Mesothelial cell of epicardium (in vitro differentiated cells): ENCODE results near the gene MFAP1. TPM values are rescaled to one million over a fixed set of nuclear protein-coding genes. Genes with fewer than 3 reads are reported as not detected.

Experiments used
- DNase-seq, 2 experiments: peaks; one replicate each; pipeline ENCODE4 v3.0.0; 2021; ENCODE audit warnings: low spot score in 2 of 2; ENCODE audit not compliant: unreplicated experiment in 2 of 2
- H3K27ac Mint-ChIP-seq: 2 replicates; pipeline ENCODE4 v1.8.0; 2021; ENCODE audit warnings: mixed read lengths
- H3K27me3 Mint-ChIP-seq: 2 replicates; pipeline ENCODE4 v1.8.0; 2021; ENCODE audit warnings: low read depth, mixed read lengths
- H3K36me3 Mint-ChIP-seq: 2 replicates; pipeline ENCODE4 v1.8.0; 2021; ENCODE audit warnings: mixed read lengths
- H3K4me1 Mint-ChIP-seq: 2 replicates; pipeline ENCODE4 v1.8.0; 2021; ENCODE audit warnings: mixed read lengths
- H3K4me3 Mint-ChIP-seq: 2 replicates; pipeline ENCODE4 v1.8.0; 2021; ENCODE audit warnings: mild to moderate bottlenecking, moderate library complexity, mixed read lengths
- H3K9me3 Mint-ChIP-seq: 2 replicates; pipeline ENCODE4 v1.8.0; 2021; ENCODE audit warnings: mixed read lengths
- CTCF ChIP-seq: fragments of 200-600 bp; sonication (generic); IDR thresholded peaks from one replicate; pipeline ENCODE4 v1.5.0; 2021; ENCODE audit warnings: antibody characterized with exemption; ENCODE audit not compliant: unreplicated experiment
- total RNA-seq: library from RNA; stranded (reverse); gene quantifications from 3 replicates; pipeline ENCODE4 v1.2.1, GENCODE V29; 2021

MFAP1 gene
- total RNA-seq, 1 donor from 2014 or later: 31.2 TPM

DNA sequence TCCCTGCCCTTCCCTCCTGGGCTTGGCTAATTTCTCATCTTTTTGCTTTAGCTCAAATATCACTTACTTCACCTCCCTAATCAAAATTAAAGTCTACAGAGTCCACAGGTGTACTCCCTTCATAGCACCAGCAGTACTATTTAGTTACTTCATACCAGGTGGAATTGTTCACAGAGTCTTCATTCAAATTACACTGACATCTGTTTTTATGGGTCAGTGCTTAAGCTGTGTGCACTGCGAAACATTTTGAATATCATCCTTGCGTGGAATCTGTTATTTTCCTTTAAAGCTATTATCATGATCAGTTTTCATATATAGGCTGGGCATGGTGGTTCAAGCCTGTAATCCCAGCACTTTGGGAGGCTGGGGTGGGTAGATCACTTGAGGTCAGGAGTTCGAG, 35.1 kb downstream of the MFAP1 start:
- Mint-ChIP-seq H3K4me1 (peaks cover 19% of the 10 kb centered on the region), H3K36me3 (peaks cover 5% of the 10 kb centered on the region), H3K27me3 (no peaks in the 10 kb centered on the region), H3K27ac (no peak overlapping the region), H3K4me3 (no peak overlapping the region), H3K9me3 (no peaks in the 10 kb centered on the region)
- no peak for DNase-seq
- TF ChIP-seq CTCF: no peak

DNA sequence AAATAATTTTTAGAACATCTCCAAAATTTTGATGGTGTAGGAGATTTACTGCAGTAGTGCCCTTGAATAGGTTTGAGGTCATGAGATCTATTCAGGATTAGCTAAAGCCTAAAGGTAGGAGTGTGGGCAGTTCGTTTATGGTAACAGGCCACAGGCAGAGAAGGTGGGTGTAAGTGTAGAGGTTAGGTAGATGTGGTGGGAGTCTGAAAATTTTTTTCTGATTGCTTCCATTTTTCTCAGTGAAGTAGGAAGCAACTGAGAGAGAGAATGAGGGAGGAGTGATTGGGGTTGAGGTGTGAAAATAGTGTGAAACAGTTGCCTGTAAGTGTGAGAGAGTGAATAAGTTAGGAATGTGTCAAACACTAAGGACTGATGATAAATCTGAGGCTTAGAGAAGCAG, 45.5 kb downstream of the MFAP1 start:
- H3K36me3 Mint-ChIP-seq: no peaks in the 10 kb centered on the region

DNA sequence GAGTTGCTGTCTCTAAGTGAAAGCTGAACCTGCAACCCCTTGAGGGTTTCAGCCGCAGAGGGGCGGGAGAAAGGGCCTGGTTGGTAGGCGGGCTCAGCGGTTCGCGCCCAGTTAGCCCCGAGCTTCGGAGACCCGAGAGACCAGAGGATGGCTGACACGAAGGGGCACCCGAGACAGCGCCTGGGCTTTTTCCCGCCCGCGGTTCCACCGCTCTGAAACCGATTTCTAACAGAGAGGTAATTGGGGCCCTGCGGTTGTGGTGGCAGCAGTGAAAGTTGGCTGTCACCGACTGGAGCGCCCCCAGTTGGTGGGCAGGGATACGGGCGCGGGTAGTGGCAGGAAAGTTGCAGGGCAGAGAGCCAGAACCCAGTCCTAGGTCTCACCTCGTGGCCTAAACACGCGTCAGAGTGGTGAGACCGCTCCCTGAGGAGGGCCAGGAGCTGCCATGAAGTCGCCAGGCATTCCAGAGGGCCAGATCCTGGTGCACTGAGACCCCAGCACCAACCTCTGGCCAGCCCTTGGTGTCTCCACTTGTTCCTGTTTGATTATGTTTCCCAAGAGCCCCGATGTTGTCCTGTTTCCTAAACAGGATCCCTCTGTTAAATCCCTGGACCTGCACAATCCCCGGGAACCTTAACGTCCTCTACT, 47.1 kb downstream of the MFAP1 start:
- Mint-ChIP-seq H3K27me3 (peaks cover 6% of the 10 kb centered on the region), H3K4me1 (peaks cover 9% of the 10 kb centered on the region)

More for the DNA sequence above, 45.5 kb downstream of the MFAP1 start:
- no peak overlapping the region for H3K4me3 Mint-ChIP-seq
- no peak for DNase-seq
- peaks cover 6% of the 10 kb centered on the region for H3K27me3 Mint-ChIP-seq
- TF ChIP-seq CTCF: no peak
- H3K4me1 Mint-ChIP-seq: peaks cover 9% of the 10 kb centered on the region
- no peak overlapping the region for H3K27ac Mint-ChIP-seq
- H3K9me3 Mint-ChIP-seq: no peaks in the 10 kb centered on the region

DNA sequence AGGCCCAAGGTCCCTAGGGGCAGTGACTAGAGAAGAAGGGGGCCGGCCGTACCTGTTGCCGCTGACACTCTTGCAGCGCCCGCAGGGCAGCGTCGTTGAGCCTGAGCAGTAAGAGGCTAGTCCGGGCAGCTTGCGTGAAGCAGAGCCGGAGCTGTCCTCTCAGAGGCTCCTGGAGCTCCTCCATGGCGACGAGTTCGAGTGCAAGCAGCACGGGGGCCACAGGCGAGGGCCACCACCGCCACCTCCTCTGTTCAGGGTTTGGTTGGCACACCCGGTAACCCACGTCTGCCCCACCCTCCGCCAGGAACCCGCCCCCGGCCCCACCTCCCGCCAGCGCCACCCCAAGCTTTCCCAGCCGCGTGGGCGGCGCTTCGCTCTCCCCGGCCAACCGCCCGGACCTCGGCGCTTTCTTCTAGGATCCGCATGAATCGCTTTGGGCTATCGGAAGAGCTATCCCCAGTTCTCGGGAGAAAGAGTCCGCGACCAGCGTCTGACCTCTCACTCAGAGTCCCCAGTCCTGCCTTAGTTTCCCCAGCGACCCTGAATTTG, 47.7 kb downstream of the MFAP1 start, which contains the start of gene ELL3:
ELL3 (minus strand) TSS at position 249 of the 549 bp plus-strand sequence; CDS start at position 184, 65 bp downstream.
- H3K27me3 Mint-ChIP-seq: peaks cover 6% of the 10 kb centered on the region
- no peak for TF ChIP-seq CTCF
- H3K4me3 Mint-ChIP-seq: peak within 1 kb of the TSS; percentile 78
- peaks cover 9% of the 10 kb centered on the region for H3K4me1 Mint-ChIP-seq
- no peaks in the 10 kb centered on the region for H3K9me3 Mint-ChIP-seq
- H3K27ac Mint-ChIP-seq: no peak within 1 kb of the TSS
- DNase-seq: peak in 1 of 2 experiments; percentile 50
- peaks cover 9% of the 10 kb centered on the region for H3K36me3 Mint-ChIP-seq

More for the DNA sequence above, 47.1 kb downstream of the MFAP1 start:
- Mint-ChIP-seq H3K9me3 (no peaks in the 10 kb centered on the region), H3K4me3 (peak overlapping the region; percentile 78), H3K36me3 (peaks cover 4% of the 10 kb centered on the region), H3K27ac (no peak overlapping the region)
- TF ChIP-seq CTCF: peak; percentile 42
- peak in 1 of 2 experiments; percentile 57 for DNase-seq

DNA sequence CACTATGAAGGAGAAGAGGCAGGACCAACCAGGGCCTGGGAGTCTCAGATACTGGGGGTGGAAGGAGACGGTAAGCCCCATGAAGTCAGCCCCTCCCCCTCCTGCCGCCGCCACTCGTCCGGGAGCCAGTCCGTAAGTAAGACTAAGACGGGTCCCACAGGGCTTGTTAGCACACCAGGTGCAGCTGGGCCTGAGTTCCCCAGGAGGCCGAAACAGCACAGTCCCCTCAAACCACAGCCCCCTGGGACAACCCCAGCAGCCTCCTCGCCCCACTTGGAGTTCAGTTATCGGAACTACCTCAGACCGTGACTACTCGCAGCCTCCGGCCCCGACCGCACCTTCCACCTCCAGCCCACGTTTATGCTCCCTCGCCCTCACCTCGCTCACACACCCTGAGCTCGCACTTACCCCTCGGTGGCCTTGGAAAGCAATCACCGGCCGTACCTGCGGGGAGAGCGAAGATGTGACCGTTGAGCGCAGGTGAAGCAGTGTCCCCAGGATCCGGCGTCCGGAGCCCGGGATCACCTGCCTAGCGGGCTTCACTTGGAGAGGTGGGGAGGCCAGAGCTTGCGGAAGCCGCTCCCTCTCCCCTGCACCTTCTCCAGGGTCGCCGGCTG, 48.3 kb downstream of the MFAP1 start:
- TF ChIP-seq CTCF: no peak
- peaks cover 12% of the 10 kb centered on the region for H3K36me3 Mint-ChIP-seq
- peaks cover 6% of the 10 kb centered on the region for H3K27me3 Mint-ChIP-seq
- no peaks in the 10 kb centered on the region for H3K9me3 Mint-ChIP-seq
- no peak for DNase-seq
- peak overlapping the region; percentile 78 for H3K4me3 Mint-ChIP-seq
- no peak overlapping the region for H3K27ac Mint-ChIP-seq
- H3K4me1 Mint-ChIP-seq: peaks cover 9% of the 10 kb centered on the region
